ENCODE results near the gene SASH3.

- no peak for TF ChIP-seq POLR2A (IDR thresholded peaks at IDR 0.05; ENCODE audit: low read length)
- no peak for TF ChIP-seq GATA1 (IDR thresholded peaks at IDR 0.05; ENCODE audit: low read depth, low read length)
These were observed 46.4 kb upstream of the SASH3 start for GRCh38 chrX:129733335-129733734.
